PFSK-1 (cell line): ENCODE results near the gene CGB5.

Experiments used
- FOXP2 ChIP-seq: optimal IDR thresholded peaks from 2 replicates; pipeline ENCODE3; 2011; ENCODE audit warnings: borderline replicate concordance, control low read depth, inconsistent platforms; ENCODE audit not compliant: insufficient read depth; ENCODE audit errors: extremely low read length, extremely low read depth
- POLR2AphosphoS5 ChIP-seq: IDR thresholded peaks from 2 replicates; pipeline ENCODE4 v1.6.1; 2012; ENCODE audit warnings: low read depth, mild to moderate bottlenecking, control low read depth, low read length, moderate library complexity
- SIN3A ChIP-seq: IDR thresholded peaks from 2 replicates; pipeline ENCODE4 v1.6.1; 2012; ENCODE audit warnings: mild to moderate bottlenecking, low read length, moderate library complexity, borderline replicate concordance; ENCODE audit not compliant: insufficient read depth
- TAF1 ChIP-seq: IDR thresholded peaks from 2 replicates; pipeline ENCODE4 v1.6.1; 2012; ENCODE audit warnings: low read length, control low read depth, borderline replicate concordance; ENCODE audit not compliant: insufficient read depth
- TF ChIP-seq, protein P1 (sequence below), 2 experiments: IDR thresholded peaks; 2 replicates each; pipeline versions ENCODE4 v1.6.1 to v1.8.0; 2011 to 2012; ENCODE audit warnings: low read depth in 2 of 2, low read length in 2 of 2, control low read depth in 1 of 2, inconsistent platforms in 1 of 2, mild to moderate bottlenecking in 1 of 2, moderate library complexity in 1 of 2; ENCODE audit not compliant: insufficient read depth in 1 of 2

Gene CGB5

DNA sequence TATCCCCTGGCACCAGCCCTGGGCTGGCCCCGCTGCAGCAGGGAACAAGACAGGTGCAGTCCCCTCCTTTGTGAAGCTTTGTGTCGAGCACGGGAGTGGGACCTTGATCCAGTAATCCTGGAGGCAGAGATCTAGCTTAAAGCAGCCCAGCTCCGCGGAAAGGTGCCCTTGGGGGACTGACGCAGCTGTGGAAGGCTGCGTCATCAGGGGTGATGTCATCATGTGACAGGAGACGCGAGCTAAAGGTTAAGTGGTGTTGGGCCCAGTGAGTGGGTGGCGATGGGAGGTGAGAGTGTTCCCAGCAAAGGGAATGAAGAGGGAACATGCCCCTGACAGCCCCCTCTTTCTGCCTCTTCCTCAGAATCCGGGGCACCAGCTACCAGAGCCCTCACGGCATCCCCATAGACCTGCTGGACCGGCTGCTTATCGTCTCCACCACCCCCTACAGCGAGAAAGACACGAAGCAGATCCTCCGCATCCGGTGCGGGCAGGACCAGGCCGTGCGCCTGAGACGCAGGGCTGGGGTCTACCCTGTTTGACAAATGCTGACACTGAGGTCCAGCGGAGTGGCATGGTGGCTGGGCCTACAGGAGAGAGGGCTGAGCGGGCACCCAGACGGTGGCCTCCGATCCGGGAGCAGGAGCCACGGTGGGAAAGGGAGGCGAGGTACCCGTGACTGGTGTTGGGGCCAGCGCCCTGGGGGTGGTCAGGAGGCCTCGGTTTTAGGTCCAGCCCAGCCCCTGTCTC, 29.4 kb upstream of the CGB5 start:
- TF ChIP-seq FOXP2 (no peak), TAF1 (no peak), SIN3A (no peak), POLR2AphosphoS5 (no peak)
- TF ChIP-seq, protein P1, sequence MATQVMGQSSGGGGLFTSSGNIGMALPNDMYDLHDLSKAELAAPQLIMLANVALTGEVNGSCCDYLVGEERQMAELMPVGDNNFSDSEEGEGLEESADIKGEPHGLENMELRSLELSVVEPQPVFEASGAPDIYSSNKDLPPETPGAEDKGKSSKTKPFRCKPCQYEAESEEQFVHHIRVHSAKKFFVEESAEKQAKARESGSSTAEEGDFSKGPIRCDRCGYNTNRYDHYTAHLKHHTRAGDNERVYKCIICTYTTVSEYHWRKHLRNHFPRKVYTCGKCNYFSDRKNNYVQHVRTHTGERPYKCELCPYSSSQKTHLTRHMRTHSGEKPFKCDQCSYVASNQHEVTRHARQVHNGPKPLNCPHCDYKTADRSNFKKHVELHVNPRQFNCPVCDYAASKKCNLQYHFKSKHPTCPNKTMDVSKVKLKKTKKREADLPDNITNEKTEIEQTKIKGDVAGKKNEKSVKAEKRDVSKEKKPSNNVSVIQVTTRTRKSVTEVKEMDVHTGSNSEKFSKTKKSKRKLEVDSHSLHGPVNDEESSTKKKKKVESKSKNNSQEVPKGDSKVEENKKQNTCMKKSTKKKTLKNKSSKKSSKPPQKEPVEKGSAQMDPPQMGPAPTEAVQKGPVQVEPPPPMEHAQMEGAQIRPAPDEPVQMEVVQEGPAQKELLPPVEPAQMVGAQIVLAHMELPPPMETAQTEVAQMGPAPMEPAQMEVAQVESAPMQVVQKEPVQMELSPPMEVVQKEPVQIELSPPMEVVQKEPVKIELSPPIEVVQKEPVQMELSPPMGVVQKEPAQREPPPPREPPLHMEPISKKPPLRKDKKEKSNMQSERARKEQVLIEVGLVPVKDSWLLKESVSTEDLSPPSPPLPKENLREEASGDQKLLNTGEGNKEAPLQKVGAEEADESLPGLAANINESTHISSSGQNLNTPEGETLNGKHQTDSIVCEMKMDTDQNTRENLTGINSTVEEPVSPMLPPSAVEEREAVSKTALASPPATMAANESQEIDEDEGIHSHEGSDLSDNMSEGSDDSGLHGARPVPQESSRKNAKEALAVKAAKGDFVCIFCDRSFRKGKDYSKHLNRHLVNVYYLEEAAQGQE (IDR thresholded peaks at IDR 0.05; ENCODE audit: insufficient read depth in 1 of 2, low read depth in 2 of 2, low read length in 2 of 2) = no peak

DNA sequence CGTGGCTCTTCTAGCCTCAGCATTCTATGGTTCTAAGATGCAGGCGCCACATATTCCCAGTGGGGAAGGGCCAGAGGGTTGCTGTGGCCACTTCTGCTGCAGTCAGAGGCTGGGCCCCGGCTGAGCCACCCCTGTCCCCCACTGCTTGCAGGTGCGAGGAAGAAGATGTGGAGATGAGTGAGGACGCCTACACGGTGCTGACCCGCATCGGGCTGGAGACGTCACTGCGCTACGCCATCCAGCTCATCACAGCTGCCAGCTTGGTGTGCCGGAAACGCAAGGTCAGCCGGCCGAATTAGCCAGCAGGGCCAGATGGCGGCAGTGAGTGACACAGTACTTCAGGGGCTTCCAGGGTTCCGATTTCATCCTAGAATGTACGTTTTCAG, 28.8 kb upstream of the CGB5 start:
- no peak for TF ChIP-seq FOXP2
- TF ChIP-seq, protein P1 (IDR thresholded peaks at IDR 0.05; ENCODE audit: insufficient read depth in 1 of 2, low read depth in 2 of 2, low read length in 2 of 2) = no peak
- TF ChIP-seq POLR2AphosphoS5 = no peak
- TF ChIP-seq SIN3A = no peak
- TF ChIP-seq TAF1 = no peak

DNA sequence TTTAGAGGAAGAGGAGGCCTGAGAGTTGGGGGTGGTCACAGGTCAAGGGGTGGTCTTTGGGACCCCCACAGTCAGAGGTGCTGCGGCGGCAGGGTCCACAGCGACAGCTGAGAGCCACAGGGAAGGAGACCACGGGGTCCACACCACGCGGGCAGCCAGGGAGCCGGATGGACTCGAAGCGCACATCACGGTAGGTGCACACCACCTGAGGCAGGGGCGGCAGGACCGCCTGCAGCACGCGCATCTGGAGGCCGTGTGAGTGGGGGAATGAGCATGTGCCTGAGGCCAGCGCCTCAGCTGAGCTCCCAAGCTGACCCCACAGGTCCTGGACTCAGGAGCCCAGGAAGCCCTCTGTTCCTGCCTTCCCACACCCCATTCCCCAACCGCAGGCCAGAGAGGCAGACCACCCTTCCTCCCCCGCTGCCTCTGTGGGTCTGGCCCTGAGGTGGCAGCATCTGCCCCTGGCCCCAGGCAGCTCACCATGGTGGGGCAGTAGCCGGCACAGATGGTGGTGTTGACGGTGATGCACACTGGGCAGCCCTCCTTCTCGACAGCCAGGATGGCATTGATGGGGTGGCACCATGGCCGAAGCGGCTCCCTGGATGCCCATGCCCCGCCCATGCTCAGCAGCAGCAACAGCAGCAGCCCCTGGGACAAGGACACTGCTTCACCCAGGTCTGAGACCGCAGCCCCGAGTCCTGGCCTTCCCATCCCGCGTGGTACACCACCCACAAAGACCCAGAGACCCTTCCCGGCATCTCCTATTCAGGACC, 27.4 kb upstream of the CGB5 start:
- TF ChIP-seq TAF1 = no peak
- TF ChIP-seq SIN3A = no peak
- no peak for TF ChIP-seq FOXP2
- TF ChIP-seq, protein P1 (IDR thresholded peaks at IDR 0.05; ENCODE audit: insufficient read depth in 1 of 2, low read depth in 2 of 2, low read length in 2 of 2) = no peak
- no peak for TF ChIP-seq POLR2AphosphoS5

DNA sequence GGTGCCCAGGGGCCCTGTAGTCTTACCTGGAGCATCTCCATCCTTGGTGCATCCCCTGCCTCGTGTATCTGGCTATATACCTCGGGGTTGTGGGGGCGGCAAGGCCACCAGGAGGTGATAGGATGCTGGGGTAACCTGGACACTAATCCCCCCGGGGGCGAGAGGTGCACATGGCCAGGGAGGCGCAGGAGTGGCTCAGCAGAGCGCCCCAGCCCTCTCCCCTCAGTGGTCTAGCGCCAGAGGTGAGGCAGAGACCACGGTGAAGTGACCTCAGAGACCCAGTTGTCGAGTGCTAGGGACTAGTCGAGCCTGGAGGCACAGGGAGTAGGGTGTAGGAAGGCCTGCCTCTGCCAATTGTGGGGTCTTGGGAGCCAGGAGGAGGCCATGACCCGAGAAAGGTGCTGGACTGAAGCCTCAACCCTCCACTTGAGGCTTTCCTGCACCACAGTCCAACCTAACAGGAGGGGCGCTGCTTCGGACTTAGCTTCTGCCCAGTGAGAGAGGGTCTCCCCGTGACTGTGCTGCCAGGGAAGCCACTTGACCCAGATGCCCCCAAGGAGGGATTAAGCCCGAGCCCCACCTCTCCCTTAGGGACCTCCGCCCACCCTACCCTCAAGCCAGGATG, 26.5 kb upstream of the CGB5 start, which contains the start of gene LHB:
TSS of gene LHB (minus strand) at position 51 of the 625 bp plus-strand sequence. CDS start at position 41, 10 bp downstream.
- TF ChIP-seq TAF1 (no peak), FOXP2 (no peak), SIN3A (no peak), POLR2AphosphoS5 (no peak; the same call in 1 of the 2 replicates)
- TF ChIP-seq, protein P1 (IDR thresholded peaks at IDR 0.05; ENCODE audit: insufficient read depth in 1 of 2, low read depth in 2 of 2, low read length in 2 of 2) = no peak
